ENCODE measurements around the gene TYROBP. TPM values are rescaled to one million over a fixed set of nuclear protein-coding genes. Genes with fewer than 3 reads are reported as not detected.
"Not testable (repeated sequence)": the region's sequence is repeated elsewhere in the genome, so short reads cannot be mapped to it uniquely, and the experiment has no call there.

Gene TYROBP
- total RNA-seq, 2 experiments from 2014 or later = 10.6 to 11.2 TPM

- not testable (repeated sequence) for DNase-seq; ATAC-seq (ENCODE audit: low read depth); H3K36me3 Mint-ChIP-seq; H3K9me3 Mint-ChIP-seq
- POLR2A ChIA-PET = interaction anchor here (0.6 to 1.7 kb wide), 2 partner anchors 59 to 248 kb away, joined by 3 to 4 read pairs; no protein-coding TSS in a partner anchor
- H3K27ac Mint-ChIP-seq = peak overlapping the region; percentile 77
- H3K4me3 Mint-ChIP-seq = peak overlapping the region; percentile 90
- peaks cover 27% of the 10 kb centered on the region for H3K27me3 Mint-ChIP-seq
- peaks cover 14% of the 10 kb centered on the region for H3K4me1 Mint-ChIP-seq
These were observed 37.9 kb downstream of the TYROBP start for GRCh38 chr19:35870124-35870736.

- peak; percentile 89 for DNase-seq
- Mint-ChIP-seq H3K4me3 (peak overlapping the region; percentile 90), H3K4me1 (peaks cover 14% of the 10 kb centered on the region), H3K9me3 (peaks cover 1% of the 10 kb centered on the region), H3K27ac (peak overlapping the region; percentile 77), H3K36me3 (no peaks in the 10 kb centered on the region), H3K27me3 (peaks cover 27% of the 10 kb centered on the region)
- POLR2A ChIA-PET = interaction anchor here (0.6 to 1.7 kb wide), 4 partner anchors 33 to 249 kb away, joined by 3 to 5 read pairs (median 4); no protein-coding TSS in a partner anchor
- ATAC-seq (ENCODE audit: low read depth) = peak; percentile 82
These were observed 38.6 kb downstream of the TYROBP start for GRCh38 chr19:35869327-35870123.

GRCh38 chr19:35868823-35869326, 39.2 kb downstream of the TYROBP start:
- H3K27me3 Mint-ChIP-seq = peaks cover 27% of the 10 kb centered on the region
- POLR2A ChIA-PET = interaction anchor here (0.7 to 1.7 kb wide), 2 partner anchors 32 to 62 kb away, joined by 3 to 5 read pairs; no protein-coding TSS in a partner anchor
- no peaks in the 10 kb centered on the region for H3K36me3 Mint-ChIP-seq
- DNase-seq = no peak
- peak overlapping the region; percentile 66 for H3K4me3 Mint-ChIP-seq
- peaks cover 14% of the 10 kb centered on the region for H3K4me1 Mint-ChIP-seq
- ATAC-seq (ENCODE audit: low read depth) = no peak
- H3K27ac Mint-ChIP-seq = no peak overlapping the region
- peaks cover 1% of the 10 kb centered on the region for H3K9me3 Mint-ChIP-seq

- Mint-ChIP-seq H3K27me3 (peaks cover 27% of the 10 kb centered on the region), H3K36me3 (no peaks in the 10 kb centered on the region), H3K4me1 (peaks cover 14% of the 10 kb centered on the region), H3K27ac (no peak within 1 kb of the TSS), H3K9me3 (peaks cover 1% of the 10 kb centered on the region), H3K4me3 (peak within 1 kb of the TSS; percentile 66)
- peak; percentile 65 for ATAC-seq (ENCODE audit: low read depth)
- DNase-seq = peak; percentile 82
- POLR2A ChIA-PET = interaction anchor here (0.7 to 1.7 kb wide), 2 partner anchors 32 to 63 kb away, joined by 3 to 5 read pairs; no protein-coding TSS in a partner anchor
These were observed 39.8 kb downstream of the TYROBP start, which contains the start of gene APLP1 for GRCh38 chr19:35868172-35868822. APLP1 (plus strand) TSS chr19:35868574; CDS start chr19:35868637, 63 bp downstream.

- H3K9me3 Mint-ChIP-seq = peaks cover 1% of the 10 kb centered on the region
- no peak for DNase-seq
- POLR2A ChIA-PET = no interaction called here
- peaks cover 3% of the 10 kb centered on the region for H3K4me1 Mint-ChIP-seq
- no peak for ATAC-seq (ENCODE audit: low read depth)
- H3K36me3 Mint-ChIP-seq = no peaks in the 10 kb centered on the region
- peaks cover 45% of the 10 kb centered on the region for H3K27me3 Mint-ChIP-seq
- H3K4me3 Mint-ChIP-seq = no peak overlapping the region
- H3K27ac Mint-ChIP-seq = no peak overlapping the region
These were observed 45.1 kb downstream of the TYROBP start for GRCh38 chr19:35863018-35863417.

- Mint-ChIP-seq H3K36me3 (no peaks in the 10 kb centered on the region), H3K27ac (no peak overlapping the region), H3K4me1 (peaks cover 1% of the 10 kb centered on the region), H3K4me3 (no peak overlapping the region), H3K27me3 (peaks cover 44% of the 10 kb centered on the region), H3K9me3 (peaks cover 1% of the 10 kb centered on the region)
- DNase-seq (no peak), ATAC-seq (ENCODE audit: low read depth) (no peak)
- POLR2A ChIA-PET = no interaction called here
These were observed 45.6 kb downstream of the TYROBP start for GRCh38 chr19:35862528-35862927.

- H3K4me3 Mint-ChIP-seq = no peak overlapping the region
- no peak overlapping the region for H3K27ac Mint-ChIP-seq
- POLR2A ChIA-PET = no interaction called here
- H3K4me1 Mint-ChIP-seq = peaks cover 5% of the 10 kb centered on the region
- DNase-seq = no peak
- H3K27me3 Mint-ChIP-seq = peaks cover 43% of the 10 kb centered on the region
- no peak for ATAC-seq (ENCODE audit: low read depth)
- H3K9me3 Mint-ChIP-seq = peaks cover 1% of the 10 kb centered on the region
- no peaks in the 10 kb centered on the region for H3K36me3 Mint-ChIP-seq
These were observed 46.4 kb downstream of the TYROBP start for GRCh38 chr19:35861640-35862160.

- peaks cover 41% of the 10 kb centered on the region for H3K27me3 Mint-ChIP-seq
- DNase-seq (no peak), ATAC-seq (ENCODE audit: low read depth) (no peak)
- H3K4me3 Mint-ChIP-seq = no peak overlapping the region
- H3K4me1 Mint-ChIP-seq = peaks cover 4% of the 10 kb centered on the region
- H3K36me3 Mint-ChIP-seq = no peaks in the 10 kb centered on the region
- H3K9me3 Mint-ChIP-seq = no peaks in the 10 kb centered on the region
- POLR2A ChIA-PET = interaction anchor here (0.6 kb wide), 1 partner anchor 650 kb away, joined by 3 read pairs; no protein-coding TSS in a partner anchor
- no peak overlapping the region for H3K27ac Mint-ChIP-seq
These were observed 47.1 kb downstream of the TYROBP start for GRCh38 chr19:35860818-35861639.

- no peaks in the 10 kb centered on the region for H3K36me3 Mint-ChIP-seq
- POLR2A ChIA-PET = no interaction called here
- no peak overlapping the region for H3K4me3 Mint-ChIP-seq
- peaks cover 4% of the 10 kb centered on the region for H3K4me1 Mint-ChIP-seq
- H3K9me3 Mint-ChIP-seq = no peaks in the 10 kb centered on the region
- H3K27ac Mint-ChIP-seq = no peak overlapping the region
- ATAC-seq (ENCODE audit: low read depth) (no peak), DNase-seq (no peak)
- peaks cover 45% of the 10 kb centered on the region for H3K27me3 Mint-ChIP-seq
These were observed 47.7 kb downstream of the TYROBP start for GRCh38 chr19:35860436-35860817.

- no peak for ATAC-seq (ENCODE audit: low read depth)
- POLR2A ChIA-PET = no interaction called here
- DNase-seq = no peak
- no peaks in the 10 kb centered on the region for H3K36me3 Mint-ChIP-seq
- peaks cover 55% of the 10 kb centered on the region for H3K27me3 Mint-ChIP-seq
- H3K9me3 Mint-ChIP-seq = no peaks in the 10 kb centered on the region
- peaks cover 4% of the 10 kb centered on the region for H3K4me1 Mint-ChIP-seq
- no peak overlapping the region for H3K27ac Mint-ChIP-seq
- H3K4me3 Mint-ChIP-seq = no peak overlapping the region
These were observed 48.7 kb downstream of the TYROBP start for GRCh38 chr19:35859414-35859813.

GRCh38 chr19:35858311-35858710, 49.8 kb downstream of the TYROBP start:
- no peak for DNase-seq
- no peak for ATAC-seq (ENCODE audit: low read depth)
- POLR2A ChIA-PET = no interaction called here
- Mint-ChIP-seq H3K36me3 (no peaks in the 10 kb centered on the region), H3K9me3 (no peaks in the 10 kb centered on the region), H3K4me1 (peaks cover 4% of the 10 kb centered on the region), H3K27ac (no peak overlapping the region), H3K4me3 (peak overlapping the region; percentile 29), H3K27me3 (peaks cover 59% of the 10 kb centered on the region)

GRCh38 chr19:35856546-35857149, 51.4 kb downstream of the TYROBP start, which contains the start of gene KIRREL2:
KIRREL2 (plus strand) TSS chr19:35856911; CDS start chr19:35857120, 209 bp downstream.
- POLR2A ChIA-PET = interaction anchor here (0.8 kb wide), 1 partner anchor 138 kb away, joined by 3 read pairs; no protein-coding TSS in a partner anchor
- H3K27ac Mint-ChIP-seq = peak within 1 kb of the TSS; percentile 64
- no peaks in the 10 kb centered on the region for H3K36me3 Mint-ChIP-seq
- H3K4me3 Mint-ChIP-seq = peak within 1 kb of the TSS; percentile 86
- H3K4me1 Mint-ChIP-seq = peaks cover 5% of the 10 kb centered on the region
- ATAC-seq (ENCODE audit: low read depth) (peak; percentile 64), DNase-seq (peak; percentile 74)
- peaks cover 64% of the 10 kb centered on the region for H3K27me3 Mint-ChIP-seq
- H3K9me3 Mint-ChIP-seq = no peaks in the 10 kb centered on the region
